ENCODE results near the gene MPIG6B. TPM values are rescaled to one million over a fixed set of nuclear protein-coding genes. Genes with fewer than 3 reads are reported as not detected.
A peak's percentile ranks its signal among the peaks of the same experiment; 100 is the strongest.

MPIG6B gene
- total RNA-seq, 4 donors from 2014 or later = not detected

GRCh38 chr6:31715022-31715958 lies 7.9 kb upstream of the MPIG6B start, which contains the start of gene LY6G6D:
Gene LY6G6D (plus strand): TSS chr6:31715348. CDS start chr6:31715356, 8 bp downstream.
- no peaks in the 10 kb centered on the region for H3K36me3 ChIP-seq
- H3K4me1 ChIP-seq = peaks cover 0 to 15% (median 1%) of the 10 kb centered on the region in 4 donors
- H3K9me3 ChIP-seq = no peaks in the 10 kb centered on the region
- TF ChIP-seq POLR2A (IDR thresholded peaks at IDR 0.05) = no peak
- TF ChIP-seq CTCF (IDR thresholded peaks at IDR 0.05) = no peak
- H3K4me3 ChIP-seq = no peak within 1 kb of the TSS
- H3K27ac ChIP-seq = peak within 1 kb of the TSS in 1 of 4 donors; percentile 35
- DNase-seq = no peak
- H3K27me3 ChIP-seq = no peaks in the 10 kb centered on the region

GRCh38 chr6:31717499-31718222 lies 5.5 kb upstream of the MPIG6B start:
- Histone ChIP-seq H3K4me3 (no peak overlapping the region), H3K27ac (peak overlapping the region in 1 of 4 donors; percentile 39), H3K27me3 (no peaks in the 10 kb centered on the region), H3K36me3 (no peaks in the 10 kb centered on the region), H3K9me3 (no peaks in the 10 kb centered on the region), H3K4me1 (peaks cover 0 to 8% (median 1%) of the 10 kb centered on the region in 4 donors)
- no peak for TF ChIP-seq POLR2A (IDR thresholded peaks at IDR 0.05)
- no peak for TF ChIP-seq CTCF (IDR thresholded peaks at IDR 0.05)
- no peak for DNase-seq

GRCh38 chr6:31718265-31718664 lies 4.9 kb upstream of the MPIG6B start:
- no peaks in the 10 kb centered on the region for H3K36me3 ChIP-seq
- TF ChIP-seq CTCF (IDR thresholded peaks at IDR 0.05) (no peak), POLR2A (IDR thresholded peaks at IDR 0.05) (no peak)
- no peak overlapping the region for H3K4me3 ChIP-seq
- H3K27me3 ChIP-seq = no peaks in the 10 kb centered on the region
- H3K4me1 ChIP-seq = peaks cover 0 to 8% (median 1%) of the 10 kb centered on the region in 4 donors
- no peak for DNase-seq
- no peaks in the 10 kb centered on the region for H3K9me3 ChIP-seq
- H3K27ac ChIP-seq = no peak overlapping the region

- no peak overlapping the region for H3K4me3 ChIP-seq
- H3K9me3 ChIP-seq = no peaks in the 10 kb centered on the region
- TF ChIP-seq CTCF (IDR thresholded peaks at IDR 0.05) (no peak), POLR2A (IDR thresholded peaks at IDR 0.05) (no peak)
- H3K27ac ChIP-seq = no peak overlapping the region
- H3K36me3 ChIP-seq = no peaks in the 10 kb centered on the region
- H3K27me3 ChIP-seq = no peaks in the 10 kb centered on the region
- peaks cover 0 to under 1% (median 0%) of the 10 kb centered on the region in 4 donors for H3K4me1 ChIP-seq
- DNase-seq = no peak
Measured at GRCh38 chr6:31719001-31719400, 4.2 kb upstream of the MPIG6B start.

DNA sequence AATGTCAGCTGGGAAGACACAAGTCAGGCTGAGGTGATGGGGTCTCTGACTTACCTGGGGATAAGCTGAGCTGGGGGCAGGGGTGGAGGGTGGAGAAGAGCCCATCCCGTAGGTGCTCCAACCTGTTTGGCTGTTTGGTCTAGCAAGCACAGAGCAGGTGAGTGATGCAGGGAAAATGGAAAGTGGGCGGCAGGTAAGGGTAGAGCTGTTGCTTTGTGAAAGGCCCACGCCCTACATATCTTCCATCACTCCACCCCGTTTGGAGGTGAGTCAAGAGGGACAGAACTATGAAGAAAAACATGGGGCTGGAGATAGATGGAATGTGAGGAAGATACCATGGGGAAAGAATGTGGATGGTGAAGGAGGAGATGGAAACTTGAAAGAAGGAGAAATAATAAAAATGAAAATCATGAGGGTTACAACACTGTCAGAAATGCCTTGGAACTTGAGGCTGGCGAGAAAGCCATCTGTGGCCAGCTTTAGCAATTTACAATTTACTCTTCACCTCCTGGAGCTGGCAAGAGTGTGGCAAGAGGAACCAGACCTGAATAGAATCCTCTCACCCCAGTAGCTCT lies 2.9 kb upstream of the MPIG6B start:
- H3K9me3 ChIP-seq = no peaks in the 10 kb centered on the region
- no peak overlapping the region for H3K27ac ChIP-seq
- H3K27me3 ChIP-seq = no peaks in the 10 kb centered on the region
- no peaks in the 10 kb centered on the region for H3K4me1 ChIP-seq
- no peak for DNase-seq
- H3K4me3 ChIP-seq = no peak overlapping the region
- no peaks in the 10 kb centered on the region for H3K36me3 ChIP-seq
- TF ChIP-seq CTCF (IDR thresholded peaks at IDR 0.05) (no peak), POLR2A (IDR thresholded peaks at IDR 0.05) (no peak)
